ENCODE measurements around the gene NFIC.

Gene NFIC

DNA sequence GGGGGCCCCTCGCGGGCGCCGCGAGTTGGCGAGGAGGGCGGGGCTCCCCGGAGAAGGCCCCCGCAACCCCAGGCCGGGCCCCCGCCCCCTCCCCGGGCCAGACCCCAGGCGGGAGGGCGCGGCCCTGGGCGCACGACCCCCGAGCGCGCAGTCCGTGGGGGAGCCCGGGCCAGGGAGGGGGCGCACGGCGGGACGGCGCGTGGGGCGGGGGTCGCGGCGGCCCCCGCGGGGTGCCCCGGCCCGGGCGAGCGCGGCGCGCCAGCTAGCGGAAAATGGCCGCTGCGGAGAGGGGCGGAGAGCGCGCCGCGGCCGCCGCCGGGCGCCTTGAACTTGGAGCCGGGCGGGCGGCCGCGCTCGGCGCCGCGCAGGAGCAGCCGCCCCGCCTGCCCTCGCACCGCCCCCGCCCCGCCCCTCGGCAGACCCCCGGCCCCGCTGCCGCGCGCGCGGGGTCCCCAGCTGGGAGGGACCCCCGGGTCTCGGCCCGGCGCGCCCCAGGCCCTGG is 6.4 kb upstream of the NFIC start:
- no peaks in the 10 kb centered on the region for H3K9me3 ChIP-seq (ENCODE audit: insufficient read depth, low read length, severe bottlenecking)
- H3K79me2 ChIP-seq (ENCODE audit: insufficient read depth, low read length) = peaks cover 44% of the 10 kb centered on the region
- peak overlapping the region; percentile 70 for H3K27ac ChIP-seq (ENCODE audit: low read length)
- peak overlapping the region; percentile 95 for H3K9ac ChIP-seq (ENCODE audit: low read depth, low read length)
- peaks cover 10% of the 10 kb centered on the region for H3K27me3 ChIP-seq (ENCODE audit: insufficient read depth, low read length, poor library complexity)
- peak; percentile 36 for ATAC-seq (ENCODE audit: insufficient read depth, low read depth)
- peaks cover 38% of the 10 kb centered on the region for H3K4me1 ChIP-seq (ENCODE audit: insufficient read depth, low read length)
- H2AFZ ChIP-seq (ENCODE audit: low read depth, low read length) = peak overlapping the region; percentile 75
- H3K36me3 ChIP-seq (ENCODE audit: insufficient read depth, low read length) = no peaks in the 10 kb centered on the region
- peak; percentile 51 for DNase-seq
- peak overlapping the region; percentile 100 for H3K4me2 ChIP-seq (ENCODE audit: insufficient read depth, low read length)
- H3K4me3 ChIP-seq (ENCODE audit: low read depth in 1 of 2, low read length in 2 of 2) = peak overlapping the region; percentile 66 to 95; a peak in 3 of 4 replicates
- TF ChIP-seq EZH2 (IDR thresholded peaks at IDR 0.05; ENCODE audit: borderline replicate concordance, low read depth, low read length, severe bottlenecking) = no peak
- TF ChIP-seq, protein P1, sequence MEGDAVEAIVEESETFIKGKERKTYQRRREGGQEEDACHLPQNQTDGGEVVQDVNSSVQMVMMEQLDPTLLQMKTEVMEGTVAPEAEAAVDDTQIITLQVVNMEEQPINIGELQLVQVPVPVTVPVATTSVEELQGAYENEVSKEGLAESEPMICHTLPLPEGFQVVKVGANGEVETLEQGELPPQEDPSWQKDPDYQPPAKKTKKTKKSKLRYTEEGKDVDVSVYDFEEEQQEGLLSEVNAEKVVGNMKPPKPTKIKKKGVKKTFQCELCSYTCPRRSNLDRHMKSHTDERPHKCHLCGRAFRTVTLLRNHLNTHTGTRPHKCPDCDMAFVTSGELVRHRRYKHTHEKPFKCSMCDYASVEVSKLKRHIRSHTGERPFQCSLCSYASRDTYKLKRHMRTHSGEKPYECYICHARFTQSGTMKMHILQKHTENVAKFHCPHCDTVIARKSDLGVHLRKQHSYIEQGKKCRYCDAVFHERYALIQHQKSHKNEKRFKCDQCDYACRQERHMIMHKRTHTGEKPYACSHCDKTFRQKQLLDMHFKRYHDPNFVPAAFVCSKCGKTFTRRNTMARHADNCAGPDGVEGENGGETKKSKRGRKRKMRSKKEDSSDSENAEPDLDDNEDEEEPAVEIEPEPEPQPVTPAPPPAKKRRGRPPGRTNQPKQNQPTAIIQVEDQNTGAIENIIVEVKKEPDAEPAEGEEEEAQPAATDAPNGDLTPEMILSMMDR (IDR thresholded peaks at IDR 0.05; ENCODE audit: borderline replicate concordance, extremely low read depth, low read length, poor library complexity, severe bottlenecking) = no peak
- peaks cover 30% of the 10 kb centered on the region for H4K20me1 ChIP-seq (ENCODE audit: insufficient read depth, low read length)

DNA sequence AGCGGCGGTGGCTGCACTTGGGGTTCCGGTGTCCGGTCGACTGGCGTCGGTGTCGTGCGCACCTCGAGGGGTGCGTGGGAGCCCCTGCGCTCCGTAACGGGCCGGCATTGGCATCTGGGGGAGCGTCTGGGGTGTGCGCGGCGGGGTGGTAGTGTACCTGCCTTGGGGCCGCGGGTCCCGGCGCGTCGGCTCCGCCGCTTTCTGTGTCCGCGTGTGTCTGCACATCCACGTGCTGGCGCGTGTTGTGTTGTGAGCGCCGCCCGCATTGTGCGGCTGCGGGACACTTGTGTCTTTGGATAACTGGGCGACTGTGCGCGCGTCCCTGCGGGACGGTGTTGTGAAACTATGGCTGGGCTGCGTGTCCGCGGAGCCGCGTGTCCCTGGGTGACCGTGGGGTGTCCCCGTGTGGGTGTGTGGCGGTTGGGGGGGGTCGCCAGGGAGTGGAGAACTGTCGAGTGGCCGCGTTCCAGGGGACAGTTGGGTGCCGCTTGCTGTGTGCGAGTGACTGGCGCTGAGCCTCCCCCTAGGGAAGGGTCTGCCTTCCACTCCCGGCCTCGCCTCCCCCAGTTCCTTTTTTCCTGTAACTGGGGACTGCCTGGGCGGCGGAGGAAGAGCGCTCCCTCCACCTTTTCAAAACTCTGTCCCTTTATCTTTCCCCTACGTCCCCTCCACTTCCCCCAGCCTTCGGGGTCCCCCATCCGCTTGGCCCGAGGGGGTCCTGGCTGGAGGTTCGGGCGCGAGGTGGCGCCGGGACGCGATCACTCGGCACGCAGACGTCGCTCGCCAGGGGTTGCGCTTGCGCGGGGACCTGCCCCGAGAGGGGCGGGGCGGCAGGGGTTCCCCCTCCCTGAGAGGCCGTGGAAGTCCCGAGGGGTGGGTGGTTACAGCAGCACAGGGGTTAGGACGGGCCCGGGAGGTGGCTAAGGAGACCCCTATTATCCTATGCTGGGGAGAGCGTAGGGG is 5.7 kb upstream of the NFIC start:
- H3K36me3 ChIP-seq (ENCODE audit: insufficient read depth, low read length) = no peaks in the 10 kb centered on the region
- TF ChIP-seq, protein P1 (IDR thresholded peaks at IDR 0.05; ENCODE audit: borderline replicate concordance, extremely low read depth, low read length, poor library complexity, severe bottlenecking) = no peak
- TF ChIP-seq EZH2 (IDR thresholded peaks at IDR 0.05; ENCODE audit: borderline replicate concordance, low read depth, low read length, severe bottlenecking) = no peak
- peak overlapping the region; percentile 100 for H3K4me2 ChIP-seq (ENCODE audit: insufficient read depth, low read length)
- DNase-seq (peak; percentile 62), ATAC-seq (ENCODE audit: insufficient read depth, low read depth) (peak; percentile 39)
- peak overlapping the region; percentile 76 for H3K9ac ChIP-seq (ENCODE audit: low read depth, low read length)
- peak overlapping the region; percentile 53; the same call in 1 of the 2 replicates for H3K27ac ChIP-seq (ENCODE audit: low read length)
- peak overlapping the region; percentile 38 to 95; a peak in 3 of 4 replicates for H3K4me3 ChIP-seq (ENCODE audit: low read depth in 1 of 2, low read length in 2 of 2)
- H3K4me1 ChIP-seq (ENCODE audit: insufficient read depth, low read length) = peaks cover 45% of the 10 kb centered on the region
- no peaks in the 10 kb centered on the region for H3K9me3 ChIP-seq (ENCODE audit: insufficient read depth, low read length, severe bottlenecking)
- peak overlapping the region; percentile 75 for H2AFZ ChIP-seq (ENCODE audit: low read depth, low read length)
- peaks cover 10% of the 10 kb centered on the region for H3K27me3 ChIP-seq (ENCODE audit: insufficient read depth, low read length, poor library complexity)
- H3K79me2 ChIP-seq (ENCODE audit: insufficient read depth, low read length) = peaks cover 51% of the 10 kb centered on the region
- peaks cover 36% of the 10 kb centered on the region for H4K20me1 ChIP-seq (ENCODE audit: insufficient read depth, low read length)

DNA sequence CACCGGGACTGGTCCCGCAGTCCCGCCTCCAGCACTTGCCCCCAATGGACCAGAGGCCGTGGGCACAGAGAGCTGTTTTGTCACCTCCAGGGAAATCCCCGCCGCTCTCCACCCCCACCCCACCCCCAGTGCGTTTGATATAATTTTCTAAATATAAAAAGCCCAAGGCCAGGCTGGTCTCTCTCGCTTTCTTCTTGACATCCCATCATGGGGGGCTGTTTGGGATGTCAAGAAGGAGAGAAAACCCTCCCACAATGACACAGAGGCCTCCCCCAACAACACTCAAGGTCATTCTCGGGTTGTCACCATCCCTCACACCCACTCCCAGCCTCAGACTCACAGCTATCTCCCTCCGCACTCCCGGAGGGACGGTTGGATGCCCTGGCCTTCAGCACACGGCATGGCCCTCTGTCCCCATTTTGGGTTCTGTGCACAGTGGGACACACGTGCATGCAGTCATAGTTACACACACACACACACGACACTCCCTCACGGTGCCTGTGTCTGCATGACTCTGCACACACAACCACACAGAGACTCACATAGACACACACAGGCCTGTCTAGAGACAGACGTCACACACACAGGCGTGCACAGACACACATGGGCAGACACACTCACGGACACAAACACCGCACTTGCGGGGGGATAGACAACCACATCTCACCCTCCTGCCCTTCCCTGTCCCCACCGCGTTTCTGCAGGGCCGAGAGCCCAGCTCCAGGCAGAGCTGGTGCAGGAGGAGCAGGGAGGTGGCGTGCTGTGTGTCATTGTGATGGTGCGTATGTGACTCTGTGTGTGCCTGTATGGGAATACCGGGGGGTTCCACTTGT is 4.8 kb upstream of the NFIC start:
- Histone ChIP-seq H3K27ac (ENCODE audit: low read length) (peak overlapping the region; percentile 6; the same call in 1 of the 2 replicates), H3K79me2 (ENCODE audit: insufficient read depth, low read length) (peaks cover 57% of the 10 kb centered on the region)

More for the DNA sequence above, 4.8 kb upstream of the NFIC start:
- TF ChIP-seq, protein P1 (IDR thresholded peaks at IDR 0.05; ENCODE audit: borderline replicate concordance, extremely low read depth, low read length, poor library complexity, severe bottlenecking) = no peak
- TF ChIP-seq EZH2 (IDR thresholded peaks at IDR 0.05; ENCODE audit: borderline replicate concordance, low read depth, low read length, severe bottlenecking) = no peak
- H2AFZ ChIP-seq (ENCODE audit: low read depth, low read length) = no peak overlapping the region
- peaks cover 50% of the 10 kb centered on the region for H3K4me1 ChIP-seq (ENCODE audit: insufficient read depth, low read length)
- no peak for DNase-seq
- peaks cover 10% of the 10 kb centered on the region for H3K27me3 ChIP-seq (ENCODE audit: insufficient read depth, low read length, poor library complexity)
- peaks cover 36% of the 10 kb centered on the region for H4K20me1 ChIP-seq (ENCODE audit: insufficient read depth, low read length)
- peak overlapping the region; percentile 76; the same call in 1 of the 2 replicates for H3K9ac ChIP-seq (ENCODE audit: low read depth, low read length)
- no peaks in the 10 kb centered on the region for H3K9me3 ChIP-seq (ENCODE audit: insufficient read depth, low read length, severe bottlenecking)
- no peaks in the 10 kb centered on the region for H3K36me3 ChIP-seq (ENCODE audit: insufficient read depth, low read length)
- peak overlapping the region in 1 of 2 experiments; percentile 34; a peak in 1 of 4 replicates for H3K4me3 ChIP-seq (ENCODE audit: low read depth in 1 of 2, low read length in 2 of 2)
- H3K4me2 ChIP-seq (ENCODE audit: insufficient read depth, low read length) = peak overlapping the region; percentile 100; the same call in 1 of the 2 replicates
- no peak for ATAC-seq (ENCODE audit: insufficient read depth, low read depth)

All from DND-41 (cell line).